HepG2 (cell line): ENCODE data around the gene EOLA1. TPM values are rescaled to one million over a fixed set of nuclear protein-coding genes. Genes with fewer than 3 reads are reported as not detected.
A peak's percentile ranks its signal among the peaks of the same experiment; 100 is the strongest.

Experiments
- ATAC-seq: fragments of 200-7000 bp; cut with Tn5 transposase; 3 replicates; pipeline ENCODE4 v1.9.1; 2020; ENCODE audit warnings: mild to moderate bottlenecking, moderate library complexity
- Bru-seq: library from RNA; stranded (reverse); fragments of 400-500 nt; gene quantifications from one replicate; lab custom pipeline; 2021; lab: Mats Ljungman, UMichigan
- BruChase-seq, 2 experiments: library from RNA; stranded (reverse); fragments of 400-500 nt; gene quantifications; one replicate each; lab custom pipeline; 2021; lab: Mats Ljungman, UMichigan
- BruUV-seq: library from RNA; stranded (reverse); fragments of 400-500 nt; replicated peaks from 2 replicates; lab custom pipeline; 2021; lab: Mats Ljungman, UMichigan
- CTCF ChIA-PET: fragments of 300-600 bp; formaldehyde crosslinking; extraction: SDS; loops from one replicate; lab custom pipeline; 2021; ENCODE audit warnings: low total read pairs, inconsistent platforms, low intra/inter-chr PET ratio; lab: Yijun Ruan, JAX
- POLR2A ChIA-PET: fragments of 350-600 bp; sonication (Branson Sonifier 250); formaldehyde crosslinking; loops from one replicate; lab custom pipeline; 2020; ENCODE audit warnings: antibody characterized with exemption, inconsistent platforms; lab: Yijun Ruan, JAX
- DNase-seq: peaks from one replicate; pipeline ENCODE4 v3.0.0-alpha.2; 2015; ENCODE audit warnings: low spot score
- FAIRE-seq: peaks from 3 replicates; lab custom pipeline; 2011; peaks lifted over from hg19 to GRCh38; lab: Jason Lieb, UNC
- H2AFZ ChIP-seq: one replicate; pipeline ENCODE4 v1.6.1; 2011; ENCODE audit warnings: low read length, inconsistent platforms
- H3K27ac ChIP-seq: fragments of 300-600 bp; 3 replicates; pipeline ENCODE4 v1.8.0; 2011; ENCODE audit warnings: mixed run types, mild to moderate bottlenecking, mixed read lengths, low read length, inconsistent platforms; ENCODE audit not compliant: insufficient read depth; ENCODE audit errors: extremely low read length
- H3K27me3 ChIP-seq, 2 experiments: fragments of 200-600 bp in 1 of 2; 2 replicates in 1 of 2; 3 replicates in 1 of 2; pipeline versions ENCODE4 v1.6.0 to v1.8.0; 2011; ENCODE audit warnings: low read length in 2 of 2, mild to moderate bottlenecking in 2 of 2, moderate library complexity in 2 of 2, inconsistent platforms in 1 of 2; ENCODE audit not compliant: insufficient read depth in 2 of 2, control insufficient read depth in 1 of 2
- H3K36me3 ChIP-seq, 2 experiments: fragments of 200-600 bp in 1 of 2; replicated peaks in 1 of 2; 2 replicates in 1 of 2; 3 replicates in 1 of 2; pipeline versions ENCODE4 v1.5.1 to v1.8.0; 2011; ENCODE audit warnings: low read length in 2 of 2, inconsistent platforms in 1 of 2; ENCODE audit not compliant: insufficient read depth in 2 of 2, control insufficient read depth in 1 of 2
- H3K4me1 ChIP-seq: 2 replicates; pipeline ENCODE4 v1.5.1; 2012; ENCODE audit warnings: low read length, inconsistent platforms; ENCODE audit not compliant: insufficient read depth
- H3K4me2 ChIP-seq: 2 replicates; pipeline ENCODE4 v1.6.0; 2011; ENCODE audit warnings: low read depth, low read length, inconsistent platforms
- H3K4me3 ChIP-seq, 3 experiments: fragments of 200-600 bp in 1 of 3; sonication (generic), shearing (Covaris generic) in 1 of 3; replicated peaks in 1 of 3; 2 replicates each; pipeline ENCODE4 v1.5.1; 2011 to 2016; ENCODE audit warnings: low read length in 3 of 3, inconsistent platforms in 2 of 3, low read depth in 2 of 3, mild to moderate bottlenecking in 2 of 3, control low read depth in 1 of 3, mixed read lengths in 1 of 3; ENCODE audit not compliant: insufficient read depth in 1 of 3
- H3K79me2 ChIP-seq: one replicate; pipeline ENCODE4 v1.6.1; 2011; ENCODE audit warnings: low read length, inconsistent platforms; ENCODE audit not compliant: insufficient read depth
- H3K9ac ChIP-seq: 2 replicates; pipeline ENCODE4 v1.6.0; 2011; ENCODE audit warnings: mild to moderate bottlenecking, low read depth, low read length, inconsistent platforms; ENCODE audit not compliant: insufficient read depth
- H3K9me3 ChIP-seq: 2 replicates; pipeline ENCODE4 v1.5.1; 2012; ENCODE audit warnings: mild to moderate bottlenecking, low read length
- H4K20me1 ChIP-seq: 2 replicates; pipeline ENCODE4 v1.6.0; 2011; ENCODE audit warnings: inconsistent platforms, mild to moderate bottlenecking, low read length, moderate library complexity; ENCODE audit not compliant: insufficient read depth
- AHR ChIP-seq: IDR thresholded peaks from 2 replicates; pipeline ENCODE4 v1.6.1; 2018; ENCODE audit warnings: missing genetic modification reagents, missing compliant biosample characterization
- CHCHD3 ChIP-seq: sonication (generic); formaldehyde crosslinking; IDR thresholded peaks from 2 replicates; pipeline ENCODE4 v1.8.0; 2022; ENCODE audit warnings: mild to moderate bottlenecking, missing genetic modification reagents, moderate library complexity
- FOXJ3 ChIP-seq: sonication (generic); formaldehyde crosslinking; IDR thresholded peaks from 2 replicates; pipeline ENCODE4 v1.4.0; 2020; ENCODE audit warnings: missing genetic modification reagents, mild to moderate bottlenecking, borderline replicate concordance
- KLF16 ChIP-seq, 2 experiments: sonication (generic) in 1 of 2; formaldehyde crosslinking in 1 of 2; IDR thresholded peaks; 2 replicates each; pipeline versions ENCODE4 v1.6.1 to v1.8.0; 2016 to 2023; ENCODE audit warnings: missing genetic modification reagents in 2 of 2, missing compliant biosample characterization in 1 of 2
- KLF9 ChIP-seq: IDR thresholded peaks from 2 replicates; pipeline ENCODE4 v1.6.1; 2016; ENCODE audit warnings: low read depth
- MIER2 ChIP-seq: IDR thresholded peaks from 2 replicates; pipeline ENCODE4 v1.6.1; 2016; ENCODE audit warnings: missing biosample characterization, missing genetic modification reagents
- PHF5A ChIP-seq: IDR thresholded peaks from one replicate; pipeline ENCODE4 v1.6.1; 2018; ENCODE audit warnings: low read depth, missing genetic modification reagents; ENCODE audit not compliant: unreplicated experiment
- PHF8 ChIP-seq: sonication (generic); formaldehyde crosslinking; IDR thresholded peaks from 2 replicates; pipeline ENCODE4 v1.5.0; 2020; ENCODE audit warnings: missing genetic modification reagents
- POLR2AphosphoS2 ChIP-seq: IDR thresholded peaks from 2 replicates; pipeline ENCODE4 v1.6.1; 2011; ENCODE audit warnings: low read depth, low read length, improper control_type of control experiment
- TBP ChIP-seq: sonication (generic); formaldehyde crosslinking; IDR thresholded peaks from 2 replicates; pipeline ENCODE4 v1.5.0; 2020; ENCODE audit warnings: missing genetic modification reagents
- ZNF350 ChIP-seq: sonication (generic); formaldehyde crosslinking; IDR thresholded peaks from 2 replicates; pipeline ENCODE4 v1.4.0; 2020; ENCODE audit warnings: mild to moderate bottlenecking, low read depth, missing genetic modification reagents, borderline replicate concordance
- ZNF780A ChIP-seq: sonication (generic); formaldehyde crosslinking; IDR thresholded peaks from 2 replicates; pipeline ENCODE4 v1.8.0; 2022; ENCODE audit warnings: mild to moderate bottlenecking, missing genetic modification reagents, moderate library complexity
- WGBS: methylation state at CpG from one replicate; pipeline ENCODE4 v1.1.6; 2017; ENCODE audit warnings: low lambda C conversion rate; 5-methylcytosine and 5-hydroxymethylcytosine counted together
- in situ Hi-C: cut with HindIII; loops from 2 replicates; pipeline ENCODE4 v1.10.0; 2017; ENCODE audit warnings: low pct_unique_long_range_greater_than_20kb; ENCODE audit not compliant: extremely low pct_ligation_motif_present
- intact Hi-C: fragments of 100-400 bp; cut with micrococcal nuclease; formaldehyde crosslinking; loops from one replicate; pipeline ENCODE4 v1.10.0; 2022; ENCODE audit not compliant: unreplicated experiment
- long read RNA-seq, 2 experiments: library from RNA in 1 of 2; library from polyadenylated mRNA in 1 of 2; stranded (forward) in 1 of 2; unstranded in 1 of 2; transcript quantifications; one replicate each; pipeline ENCODE4 v2.0.0, GENCODE V29; 2019 to 2022
- polyA minus RNA-seq, 3 experiments: library from RNA; depleted of rRNA, polyadenylated mRNA; stranded (reverse); fragments of >200 nt; gene quantifications; 2 replicates each; pipeline ENCODE4 v1.2.3, GENCODE V29; 2011; ENCODE audit warnings: low replicate concordance in 1 of 3
- polyA plus RNA-seq, 8 experiments: library from polyadenylated mRNA; depleted of rRNA in 3 of 8; stranded (reverse) in 7 of 8; unstranded in 1 of 8; fragments of >200 nt; fragmentation: Illumina TruSeq in 4 of 8; extraction: Trizol in 4 of 8; gene quantifications; 2 replicates each; pipeline versions ENCODE4 v1.2.1 to v1.2.3, GENCODE V29; 2011 to 2016; ENCODE audit warnings: low read depth in 4 of 8, missing spikeins in 1 of 8, mixed read lengths in 1 of 8; ENCODE audit not compliant: insufficient read depth in 1 of 8
- total RNA-seq, 5 experiments: library from RNA; depleted of rRNA; stranded (reverse); fragments of >200 nt; fragmentation: Illumina TruSeq; extraction: Trizol; gene quantifications; 2 replicates each; pipeline ENCODE4 v1.2.3, GENCODE V29; 2016; ENCODE audit warnings: low read depth in 1 of 5
- TF ChIP-seq, protein P1 (sequence below): sonication (generic); formaldehyde crosslinking; IDR thresholded peaks from 2 replicates; pipeline ENCODE4 v1.5.0; 2020; ENCODE audit warnings: missing genetic modification reagents
- TF ChIP-seq, protein P2 (sequence below): sonication (generic); formaldehyde crosslinking; IDR thresholded peaks from 2 replicates; pipeline ENCODE4 v1.4.0; 2020; ENCODE audit warnings: missing genetic modification reagents

EOLA1 gene
- 8.9 and 9.6 TPM in 2 replicates for total RNA-seq (2016; rRNA removed; fragmentation: Illumina TruSeq; extraction: Trizol)
- total RNA-seq (2016; cell fraction: cytosol; rRNA removed; fragmentation: Illumina TruSeq; extraction: Trizol; ENCODE audit: low read depth): 3.6 and 5.2 TPM in 2 replicates
- total RNA-seq (2016; cell fraction: insoluble cytoplasmic fraction; rRNA removed; fragmentation: Illumina TruSeq; extraction: Trizol): 8.9 and 10.7 TPM in 2 replicates
- 5.9 and 7.1 TPM in 2 replicates for total RNA-seq (2016; cell fraction: membrane; rRNA removed; fragmentation: Illumina TruSeq; extraction: Trizol)
- 4.8 and 7.2 TPM in 2 replicates for total RNA-seq (2016; cell fraction: nucleus; rRNA removed; fragmentation: Illumina TruSeq; extraction: Trizol)
- polyA plus RNA-seq (2011; rRNA removed): 6.5 and 7.8 TPM in 2 replicates
- polyA plus RNA-seq (2011; cell fraction: cytosol; rRNA removed): 6.9 and 7.2 TPM in 2 replicates
- polyA plus RNA-seq (2011; cell fraction: nucleus; rRNA removed): 8.6 and 9.2 TPM in 2 replicates
- polyA plus RNA-seq (2012): 7.2 and 9.2 TPM in 2 replicates
- polyA plus RNA-seq (2016; cell fraction: cytosol; fragmentation: Illumina TruSeq; extraction: Trizol; ENCODE audit: low read depth): 3.2 and 3.3 TPM in 2 replicates
- 10.4 and 11.2 TPM in 2 replicates for polyA plus RNA-seq (2016; cell fraction: insoluble cytoplasmic fraction; fragmentation: Illumina TruSeq; extraction: Trizol; ENCODE audit: low read depth)
- 4.5 and 5.7 TPM in 2 replicates for polyA plus RNA-seq (2016; cell fraction: membrane; fragmentation: Illumina TruSeq; extraction: Trizol; ENCODE audit: low read depth)
- 9.0 and 9.1 TPM in 2 replicates for polyA plus RNA-seq (2016; cell fraction: nucleus; fragmentation: Illumina TruSeq; extraction: Trizol; ENCODE audit: insufficient read depth, low read depth)
- 8.5 and 13.4 TPM in 2 replicates for polyA minus RNA-seq (2011; rRNA and poly(A)+ RNA removed; ENCODE audit: low replicate concordance)
- polyA minus RNA-seq (2011; cell fraction: cytosol; rRNA and poly(A)+ RNA removed): 3.7 and 4.0 TPM in 2 replicates
- 6.4 and 8.7 TPM in 2 replicates for polyA minus RNA-seq (2011; cell fraction: nucleus; rRNA and poly(A)+ RNA removed)
- Bru-seq, nascent RNA: percentile 42 among the genes with signal in this experiment
- BruChase-seq, experiment 1, labeled RNA remaining after a 6-hour chase: percentile 49 among the genes with signal in this experiment
- percentile 45 among the genes with signal in this experiment for BruChase-seq, experiment 2, labeled RNA remaining after a 2-hour chase
- long read RNA-seq, experiment 1, transcript CXorf40A-204 (5 exons, 1,403 nt): major isoform, 6 of 13 reads
- long read RNA-seq, experiment 1, partial matches to known transcripts: 0 of 13 reads
- long read RNA-seq, experiment 1, other reads (novel, unspliced or antisense): 3 of 13 reads
- long read RNA-seq, experiment 2, transcript CXorf40A-204 (5 exons, 1,403 nt): major isoform, 6 of 21 reads
- long read RNA-seq, experiment 2, partial matches to known transcripts: 2 of 21 reads
- long read RNA-seq, experiment 2, other reads (novel, unspliced or antisense): 6 of 21 reads

DNA sequence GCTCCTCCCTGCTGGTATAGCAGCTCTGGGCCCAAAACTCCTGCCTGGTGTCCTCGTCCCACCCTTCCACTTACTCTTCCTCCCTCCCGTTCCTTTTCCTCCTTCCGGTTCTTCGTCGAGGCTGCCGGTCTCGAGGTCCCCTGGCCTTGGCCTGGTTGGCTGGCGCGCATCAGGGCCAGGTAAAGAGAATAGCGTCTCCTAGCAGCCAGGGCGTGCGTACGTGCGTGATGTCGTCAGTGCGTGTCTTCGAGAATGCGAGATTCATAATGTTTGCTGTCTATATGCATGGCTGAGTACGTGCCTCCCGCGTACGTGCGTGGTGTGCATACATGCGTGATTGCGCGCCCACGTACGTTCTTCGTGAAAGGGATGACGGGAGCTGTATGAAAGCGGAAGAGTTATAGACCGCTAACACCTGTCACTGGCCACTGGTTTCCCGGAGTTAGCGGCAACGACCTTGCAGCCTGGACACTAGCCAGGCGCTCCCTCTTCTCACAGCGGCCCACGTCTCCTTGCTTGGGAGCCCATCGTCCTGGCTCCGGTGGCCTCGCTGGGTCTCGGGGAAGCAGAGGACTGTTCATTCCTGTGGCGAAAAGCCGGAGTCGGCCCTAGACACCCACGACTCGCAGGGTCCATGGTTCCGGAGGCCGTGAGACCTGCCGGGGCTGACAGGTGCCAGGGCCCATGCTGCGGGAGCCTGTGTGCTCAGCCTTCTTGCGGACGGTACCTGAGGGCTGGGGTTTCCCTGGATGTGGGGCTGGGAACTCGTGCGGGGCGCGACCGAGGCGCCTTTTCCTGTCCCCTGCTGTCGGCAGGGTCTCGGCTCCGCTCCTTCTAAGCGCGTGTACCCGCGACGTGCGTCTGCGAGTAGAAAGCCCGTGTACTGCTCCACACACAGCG lies at the start of gene EOLA1:
Gene EOLA1 (plus strand): TSS at position 392 of the 900 bp plus-strand sequence. CDS start 4,619 bp downstream, outside the sequence.
- in situ Hi-C loops: no loop called here
- DNase-seq (peak; percentile 92), FAIRE-seq (peak; percentile 94), ATAC-seq (peak; percentile 84)
- H3K27me3 ChIP-seq: no peaks in the 10 kb centered on the region
- peak within 1 kb of the TSS; percentile 69 to 85 (median 81); a peak in 5 of 6 replicates for H3K4me3 ChIP-seq
- H3K36me3 ChIP-seq: no peaks in the 10 kb centered on the region
- no peak within 1 kb of the TSS for H2AFZ ChIP-seq
- no peaks in the 10 kb centered on the region for H3K9me3 ChIP-seq
- H3K9ac ChIP-seq: peak within 1 kb of the TSS; percentile 76
- H4K20me1 ChIP-seq: no peaks in the 10 kb centered on the region
- intact Hi-C loops: loop anchor here (1.0 kb wide), 1 partner anchor 29 kb away; no protein-coding TSS in a partner anchor
- no TSS peak for BruUV-seq
- ChIA-PET POLR2A (interaction anchor here (0.6 to 2.1 kb wide), 7 partner anchors 15 to 1661 kb away, joined by 3 to 16 read pairs (median 3); partner anchors contain the start of genes EOLA2 and IDS), CTCF (no interaction called here)
- no peaks in the 10 kb centered on the region for H3K4me1 ChIP-seq
- H3K27ac ChIP-seq: peak within 1 kb of the TSS; percentile 85
- H3K79me2 ChIP-seq: no peaks in the 10 kb centered on the region
- H3K4me2 ChIP-seq: peak within 1 kb of the TSS; percentile 88
- 0% methylated on average over 6 of the region's 71 CpGs for WGBS
- TF ChIP-seq KLF9 (CRISPR knock-in tag): no peak
- no peak for TF ChIP-seq PHF5A
- TF ChIP-seq ZNF350 (CRISPR knock-in tag): no peak
- 0 out of 4 replicates have a peak, but pooled peaks of 1 of the 2 experiments have one; percentile 20 for TF ChIP-seq KLF16 (CRISPR knock-in tag; IDR thresholded peaks at IDR 0.05)
- TF ChIP-seq CHCHD3 (CRISPR knock-in tag): no peak
- TF ChIP-seq MIER2 (CRISPR knock-in tag): no peak
- TF ChIP-seq, protein P1, sequence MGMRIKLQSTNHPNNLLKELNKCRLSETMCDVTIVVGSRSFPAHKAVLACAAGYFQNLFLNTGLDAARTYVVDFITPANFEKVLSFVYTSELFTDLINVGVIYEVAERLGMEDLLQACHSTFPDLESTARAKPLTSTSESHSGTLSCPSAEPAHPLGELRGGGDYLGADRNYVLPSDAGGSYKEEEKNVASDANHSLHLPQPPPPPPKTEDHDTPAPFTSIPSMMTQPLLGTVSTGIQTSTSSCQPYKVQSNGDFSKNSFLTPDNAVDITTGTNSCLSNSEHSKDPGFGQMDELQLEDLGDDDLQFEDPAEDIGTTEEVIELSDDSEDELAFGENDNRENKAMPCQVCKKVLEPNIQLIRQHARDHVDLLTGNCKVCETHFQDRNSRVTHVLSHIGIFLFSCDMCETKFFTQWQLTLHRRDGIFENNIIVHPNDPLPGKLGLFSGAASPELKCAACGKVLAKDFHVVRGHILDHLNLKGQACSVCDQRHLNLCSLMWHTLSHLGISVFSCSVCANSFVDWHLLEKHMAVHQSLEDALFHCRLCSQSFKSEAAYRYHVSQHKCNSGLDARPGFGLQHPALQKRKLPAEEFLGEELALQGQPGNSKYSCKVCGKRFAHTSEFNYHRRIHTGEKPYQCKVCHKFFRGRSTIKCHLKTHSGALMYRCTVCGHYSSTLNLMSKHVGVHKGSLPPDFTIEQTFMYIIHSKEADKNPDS (CRISPR knock-in tag): no peak
- TF ChIP-seq FOXJ3: no peak
- no peak for TF ChIP-seq AHR (CRISPR knock-in tag)
- TF ChIP-seq TBP (CRISPR knock-in tag): no peak
- no peak for TF ChIP-seq POLR2AphosphoS2
- TF ChIP-seq, protein P2, sequence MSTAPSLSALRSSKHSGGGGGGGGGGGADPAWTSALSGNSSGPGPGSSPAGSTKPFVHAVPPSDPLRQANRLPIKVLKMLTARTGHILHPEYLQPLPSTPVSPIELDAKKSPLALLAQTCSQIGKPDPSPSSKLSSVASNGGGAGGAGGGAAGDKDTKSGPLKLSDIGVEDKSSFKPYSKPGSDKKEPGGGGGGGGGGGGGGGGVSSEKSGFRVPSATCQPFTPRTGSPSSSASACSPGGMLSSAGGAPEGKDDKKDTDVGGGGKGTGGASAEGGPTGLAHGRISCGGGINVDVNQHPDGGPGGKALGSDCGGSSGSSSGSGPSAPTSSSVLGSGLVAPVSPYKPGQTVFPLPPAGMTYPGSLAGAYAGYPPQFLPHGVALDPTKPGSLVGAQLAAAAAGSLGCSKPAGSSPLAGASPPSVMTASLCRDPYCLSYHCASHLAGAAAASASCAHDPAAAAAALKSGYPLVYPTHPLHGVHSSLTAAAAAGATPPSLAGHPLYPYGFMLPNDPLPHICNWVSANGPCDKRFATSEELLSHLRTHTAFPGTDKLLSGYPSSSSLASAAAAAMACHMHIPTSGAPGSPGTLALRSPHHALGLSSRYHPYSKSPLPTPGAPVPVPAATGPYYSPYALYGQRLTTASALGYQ (CRISPR knock-in tag): no peak
- no peak for TF ChIP-seq ZNF780A
- peak; percentile 61 for TF ChIP-seq PHF8 (CRISPR knock-in tag)
